CD4-positive, alpha-beta T cell treated with Interleukin-10 for 1 hour (primary cell): Measurements from ENCODE around the gene NCAM1.
"Not testable (repeated sequence)": the region's sequence is repeated elsewhere in the genome, so short reads cannot be mapped to it uniquely, and the experiment has no call there.

ENCODE experiments used
- DNase-seq: peaks from one replicate; pipeline ENCODE4 v3.0.0-alpha.2; 2020

Gene NCAM1

DNA sequence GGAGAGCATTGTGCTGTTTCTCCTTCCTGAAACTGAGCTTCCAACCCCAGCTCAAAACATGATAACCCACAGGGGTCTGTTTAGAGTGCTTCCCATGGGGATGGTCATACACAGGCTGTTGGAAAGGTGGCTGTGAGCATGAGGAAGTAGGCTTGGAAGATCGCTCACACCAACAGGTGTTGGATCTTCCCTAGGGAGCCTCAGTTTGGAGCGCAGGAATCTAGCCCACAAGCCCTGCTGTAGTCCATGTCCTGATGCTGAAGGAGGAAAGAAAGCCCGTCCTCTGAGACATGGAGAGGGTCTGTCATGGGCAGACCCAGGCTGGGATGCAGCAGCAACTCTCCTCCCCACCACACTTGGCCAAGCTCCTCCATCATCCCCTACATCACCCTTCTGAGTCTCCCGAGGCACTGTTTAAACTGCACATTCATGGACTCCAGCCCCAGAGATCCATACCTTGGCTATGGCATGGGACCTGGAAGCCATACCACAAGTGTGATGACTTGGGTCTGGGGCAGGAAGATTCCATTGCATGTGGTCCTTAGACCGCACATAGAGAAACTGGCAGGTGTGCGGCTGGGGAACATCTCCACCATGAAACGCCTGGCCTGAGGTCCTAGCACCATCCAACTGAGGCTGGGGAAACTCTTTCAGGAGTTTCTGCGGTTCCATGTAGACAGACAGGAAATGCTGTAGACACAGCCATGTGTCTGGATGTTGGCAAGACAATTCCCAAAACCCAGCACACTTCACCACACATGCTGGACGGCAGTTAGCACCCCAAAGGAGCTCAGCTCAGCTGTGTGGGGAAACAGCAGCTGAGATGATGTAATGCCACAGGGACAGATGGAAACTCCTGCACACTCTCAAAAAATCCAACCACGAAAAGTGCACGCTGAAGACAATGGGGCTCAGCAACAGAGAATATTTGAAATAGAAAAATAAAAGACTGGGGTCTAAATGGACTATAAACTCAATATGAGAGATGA is 325.6 kb downstream of the NCAM1 start:
- no peak for DNase-seq

DNA sequence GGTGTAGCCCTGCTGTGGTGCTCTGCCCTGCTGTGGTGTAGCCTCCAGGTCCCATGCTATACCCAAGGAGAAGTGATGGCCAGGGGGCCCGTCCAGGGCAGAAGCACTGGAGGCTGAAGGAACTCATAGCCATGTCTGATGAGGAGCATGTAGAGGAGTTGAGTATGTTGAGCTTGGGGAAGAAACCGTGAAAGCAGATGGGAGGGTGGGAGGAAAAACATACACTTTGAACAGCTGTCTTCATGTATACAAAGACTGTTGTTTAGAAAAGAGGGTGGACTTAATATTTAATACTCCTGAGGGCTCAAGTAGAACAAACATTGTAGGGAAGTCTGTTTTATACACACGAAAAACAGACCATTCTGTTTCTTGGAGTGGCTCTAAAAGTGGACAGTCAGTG is 326.6 kb downstream of the NCAM1 start:
- DNase-seq, result no peak

DNA sequence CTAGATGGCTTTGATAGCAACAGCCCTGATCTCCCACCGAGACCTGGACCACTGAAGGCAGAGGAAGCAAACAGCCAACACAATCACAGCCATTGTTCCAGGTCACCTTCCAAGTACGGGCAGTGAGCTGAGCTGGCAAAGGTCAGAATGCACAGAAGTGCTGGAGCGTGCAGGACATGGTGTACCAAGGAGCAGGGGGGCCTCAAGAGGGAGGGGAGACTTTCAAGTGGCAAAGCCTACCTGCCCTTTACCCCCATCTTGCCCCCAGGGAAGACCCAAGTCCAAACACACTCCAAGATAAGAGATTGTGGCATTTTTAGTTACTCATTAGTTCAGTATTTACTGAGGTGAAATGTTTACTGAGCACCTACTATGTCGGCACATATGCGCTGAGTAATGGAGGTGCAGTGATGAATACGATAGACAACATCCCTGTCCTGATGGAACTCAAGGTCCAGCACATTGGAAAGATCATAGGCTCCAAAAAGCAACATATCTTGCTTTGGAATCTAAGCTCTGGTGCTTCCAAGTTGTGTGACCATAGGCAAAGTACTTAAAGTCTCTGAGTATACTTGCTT is 327.2 kb downstream of the NCAM1 start:
- DNase-seq, result no peak

DNA sequence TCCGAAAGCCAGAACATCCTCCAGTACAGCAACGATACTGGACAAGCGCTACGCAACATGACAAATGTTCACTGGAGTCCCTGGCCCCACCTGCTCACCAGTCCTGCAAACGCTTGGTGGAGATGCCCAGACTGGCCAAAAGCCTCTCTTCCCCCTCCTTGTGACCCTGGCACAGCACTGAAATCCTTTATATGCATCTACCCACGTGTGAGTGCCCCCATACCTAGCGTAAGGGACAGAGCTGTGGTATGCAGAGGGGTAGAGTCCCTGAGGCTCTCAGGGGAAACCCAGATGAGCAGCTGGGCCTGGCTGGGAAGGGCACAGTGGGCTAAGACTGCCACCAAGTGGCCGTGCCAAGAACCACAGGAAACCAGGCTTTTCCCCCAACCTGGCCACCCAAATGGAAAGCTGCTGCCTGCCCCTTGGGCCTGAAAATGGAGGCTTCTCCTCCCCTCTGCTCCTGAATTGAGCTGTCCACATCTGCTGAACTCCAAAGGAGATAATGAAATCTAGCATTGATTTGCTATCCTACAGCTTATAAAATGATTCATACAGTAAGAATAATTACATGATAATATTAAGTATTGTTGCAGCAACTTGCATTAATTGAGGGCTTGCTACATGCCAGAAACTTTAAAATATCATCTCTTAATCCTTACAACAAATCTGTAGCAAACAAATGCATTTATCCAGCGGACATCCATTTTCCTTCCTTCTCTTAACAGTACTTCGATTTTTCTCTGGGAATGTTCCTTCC is 328.4 kb downstream of the NCAM1 start:
- DNase-seq, result peak; percentile 62

DNA sequence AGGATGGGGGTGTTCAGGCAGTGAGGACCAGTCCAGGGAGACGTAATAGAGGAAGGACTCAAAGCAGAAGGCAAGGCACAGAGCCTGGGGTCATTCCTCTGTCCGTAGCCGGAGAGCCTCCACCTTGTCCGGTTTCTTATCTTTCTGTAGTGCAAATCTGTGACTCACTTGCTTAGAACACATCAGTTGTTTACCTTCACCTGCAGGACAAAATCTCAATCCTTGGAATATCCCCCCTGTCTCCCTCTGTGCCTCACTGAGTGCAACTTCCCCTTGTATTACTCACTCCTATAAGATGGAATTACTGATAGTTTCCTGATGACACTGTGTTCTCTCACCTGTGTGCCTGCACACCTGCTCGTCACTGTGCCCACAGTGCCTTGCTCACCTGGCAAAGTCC is 332.7 kb downstream of the NCAM1 start:
- no peak for DNase-seq

DNA sequence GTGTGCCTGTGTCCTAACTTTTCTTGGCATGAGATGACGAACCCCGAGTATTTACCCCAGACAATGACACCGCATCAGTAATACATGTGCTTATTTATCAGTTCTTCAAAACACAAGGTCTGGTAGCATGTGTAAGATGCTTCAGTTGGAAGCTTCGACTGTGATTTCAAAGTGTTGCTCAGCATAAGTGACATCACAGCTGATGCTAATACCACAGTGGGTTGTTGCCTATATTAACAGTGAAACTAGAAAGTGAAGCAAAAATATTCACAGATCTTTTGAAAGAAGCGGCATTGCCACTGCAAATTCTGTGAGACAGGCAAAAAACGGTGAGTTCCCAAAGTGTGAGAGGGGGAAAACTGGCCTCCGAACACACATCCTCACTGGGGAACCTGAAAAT is 334.8 kb downstream of the NCAM1 start:
- DNase-seq, result no peak

DNA sequence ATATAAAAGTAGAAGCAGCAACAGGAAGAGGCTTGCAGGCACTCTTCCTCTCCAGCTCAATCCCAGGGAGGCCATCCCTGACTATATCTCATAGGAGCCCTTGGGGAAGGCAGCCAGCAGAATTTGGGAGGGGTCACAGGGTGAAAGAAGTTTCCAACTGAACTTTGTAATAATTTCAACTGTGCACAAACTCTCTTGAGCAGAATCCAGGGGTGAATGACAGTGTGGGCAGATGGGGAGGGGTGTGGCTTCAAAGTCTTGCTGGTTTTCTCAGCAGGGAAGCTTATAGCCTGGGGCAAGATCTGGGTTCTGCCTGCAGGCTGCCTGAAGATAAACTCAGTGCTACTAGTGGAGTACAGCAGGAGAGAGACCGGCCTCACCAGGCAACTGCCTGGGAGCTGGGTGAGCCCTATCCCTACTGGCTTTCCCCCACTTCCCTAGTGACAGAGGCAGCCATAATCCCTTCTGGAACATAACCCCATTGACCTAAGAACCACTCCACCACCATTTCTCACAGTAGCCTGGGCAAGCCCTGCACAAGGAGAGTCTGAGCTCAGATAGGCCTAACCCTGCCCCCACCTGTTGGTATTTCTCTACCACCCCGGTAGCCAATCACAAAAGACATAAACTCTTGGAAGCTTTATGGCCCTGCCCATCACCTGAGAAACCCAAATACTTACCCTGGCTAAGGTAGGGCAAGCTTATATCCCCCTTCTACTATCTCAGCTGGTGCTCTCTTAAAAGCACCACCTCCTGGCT is 335.4 kb downstream of the NCAM1 start:
- no peak for DNase-seq

DNA sequence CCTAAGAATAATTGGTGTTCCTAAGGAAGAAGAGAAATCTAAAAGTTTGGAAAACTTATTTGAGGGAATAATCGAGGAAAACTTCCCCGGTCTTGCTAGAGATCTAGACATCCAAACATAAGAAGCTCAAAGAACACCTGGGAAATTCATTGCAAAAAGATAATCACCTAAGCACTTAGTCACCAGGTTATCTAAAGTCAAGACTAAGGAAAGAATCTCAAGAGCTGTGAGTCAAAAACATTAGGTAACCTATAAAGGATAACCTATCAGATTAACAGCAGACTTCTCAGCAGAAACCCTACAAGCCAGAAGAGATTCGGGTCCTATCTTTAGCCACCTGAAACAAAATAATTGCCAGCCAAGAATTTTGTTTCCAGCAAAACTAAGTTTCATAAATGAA is 337.3 kb downstream of the NCAM1 start:
- not testable (repeated sequence) for DNase-seq

DNA sequence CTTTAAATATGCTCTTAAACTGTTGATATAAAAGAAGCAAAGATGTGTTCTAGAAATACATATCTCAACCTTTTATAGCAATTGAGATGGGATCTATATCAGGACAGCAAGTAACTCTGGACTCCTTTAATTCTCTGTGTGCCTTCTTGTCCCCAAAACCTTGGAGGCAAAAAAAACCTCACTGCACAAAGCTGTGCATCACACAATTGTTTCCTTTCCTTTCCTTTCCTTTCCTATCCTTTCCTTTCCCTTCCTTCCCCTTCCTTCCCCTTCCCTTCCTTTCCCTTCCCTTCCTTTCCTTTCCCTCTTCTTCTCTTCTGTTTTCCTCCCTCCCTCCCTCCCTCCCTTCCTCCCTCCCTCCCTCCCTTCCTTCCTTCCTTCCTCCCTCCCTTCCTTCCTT is 343.7 kb downstream of the NCAM1 start:
- DNase-seq, result no peak

DNA sequence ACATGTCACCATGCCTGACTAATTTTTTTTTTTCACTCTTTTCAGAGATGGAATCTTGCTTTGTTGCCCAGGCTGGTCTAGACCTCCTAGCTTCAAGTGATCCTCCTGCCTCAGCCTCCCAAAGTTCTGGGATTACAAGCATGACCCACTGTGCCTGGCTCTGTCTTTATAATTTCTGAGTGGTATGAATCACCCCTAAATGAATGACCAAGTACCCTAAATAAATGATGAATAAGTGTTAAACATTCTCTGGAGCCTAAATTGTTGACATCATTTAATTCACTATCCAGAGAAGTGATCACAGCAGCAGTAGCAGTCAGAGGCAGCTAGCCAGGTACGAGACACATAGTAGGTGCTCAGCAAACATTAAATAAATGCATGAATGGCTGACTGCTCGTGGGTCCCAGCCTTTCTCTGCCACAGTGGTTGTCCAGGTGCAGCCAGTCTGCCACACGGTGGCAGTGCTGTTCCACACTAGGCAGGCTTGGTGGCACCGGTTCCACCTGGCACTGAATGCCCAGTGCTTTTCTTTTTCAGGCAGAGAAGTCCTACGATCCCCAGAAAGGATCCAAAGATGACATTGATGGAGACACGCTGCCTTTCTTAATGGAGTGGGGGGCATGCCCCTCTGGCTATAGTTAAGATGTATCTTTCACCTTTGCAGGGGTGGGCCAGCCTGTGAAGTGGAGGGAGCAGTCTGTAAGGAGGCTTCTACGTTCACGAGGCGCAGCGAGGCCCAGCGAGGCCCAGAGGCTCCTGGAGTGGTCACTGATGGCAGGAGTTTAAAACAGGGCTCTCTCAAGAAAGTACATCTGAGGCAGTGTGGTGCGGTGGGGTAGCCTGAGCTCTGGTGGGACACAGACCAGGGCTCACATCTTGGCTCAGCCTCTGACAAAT is 344.5 kb downstream of the NCAM1 start:
- DNase-seq, result peak; percentile 72

DNA sequence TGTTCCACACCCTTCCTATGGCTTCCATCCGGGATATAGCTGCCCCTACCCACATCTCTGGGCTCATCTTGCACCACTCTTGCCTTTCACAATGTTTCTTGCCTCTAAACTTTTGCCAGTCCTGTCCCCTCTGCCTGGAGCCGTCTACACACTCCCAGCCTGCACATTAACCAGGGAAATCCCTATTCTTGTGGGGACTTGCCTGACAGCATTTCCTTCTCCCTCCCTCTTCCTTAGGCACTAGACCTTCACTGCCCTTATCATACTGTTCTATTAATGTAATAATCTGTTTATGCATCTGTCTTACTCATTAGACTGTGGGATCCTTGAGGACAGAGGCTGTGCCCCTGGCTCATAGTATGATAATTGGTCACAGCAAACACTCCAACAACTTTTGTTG is 347.4 kb downstream of the NCAM1 start:
- no peak for DNase-seq

DNA sequence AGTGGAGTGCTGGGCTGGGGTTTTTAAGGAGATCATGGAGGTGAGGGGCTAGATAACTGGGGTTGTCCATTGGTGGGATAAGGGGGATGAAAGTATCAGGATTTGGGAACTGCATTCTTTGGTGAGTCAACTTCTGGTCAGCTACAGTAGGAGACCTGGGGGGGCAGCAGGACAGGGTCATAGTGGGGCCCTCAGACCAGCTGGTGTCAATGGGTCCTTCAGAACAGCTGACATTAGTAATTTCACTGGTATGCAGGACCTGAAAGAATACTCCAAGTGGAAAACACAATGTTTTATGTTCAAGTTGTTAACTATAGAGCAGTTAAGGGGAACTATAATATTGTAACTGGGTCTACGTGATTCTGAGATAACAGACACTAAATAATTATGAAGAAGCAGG is 350.3 kb downstream of the NCAM1 start:
- no peak for DNase-seq

DNA sequence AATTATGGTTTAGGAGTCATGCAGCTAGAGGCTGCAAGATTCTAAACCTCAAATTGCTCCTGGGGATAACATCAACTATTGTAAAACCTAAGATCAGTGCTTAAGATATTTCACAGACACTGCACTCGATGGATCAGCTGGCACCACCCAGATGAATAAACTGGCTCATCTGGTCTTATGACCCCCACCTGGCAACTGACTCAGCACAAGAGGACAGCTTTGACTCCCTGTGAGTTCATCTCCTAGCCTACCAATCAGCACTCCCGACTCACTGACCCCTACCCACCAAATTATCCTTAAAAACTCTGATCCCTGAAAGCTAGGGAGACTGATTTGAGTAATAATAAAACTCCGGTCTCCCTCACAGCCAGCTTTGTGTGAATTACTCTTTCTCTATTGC is 352.4 kb downstream of the NCAM1 start:
- no peak for DNase-seq

DNA sequence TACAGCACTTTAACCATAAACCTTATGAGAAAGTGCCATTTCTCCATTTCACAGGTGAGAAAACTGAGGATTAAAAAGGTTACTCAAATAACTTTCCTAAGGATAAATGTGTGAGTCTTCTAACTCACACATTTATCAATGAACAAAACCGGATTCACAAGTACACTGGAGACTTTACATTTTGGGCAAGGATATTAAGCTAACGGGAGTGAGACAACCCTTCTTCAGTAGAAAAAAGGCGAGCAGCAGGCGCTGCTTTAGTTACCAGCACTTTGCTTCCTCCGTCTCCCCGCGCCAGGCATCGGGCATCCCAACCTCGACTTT is 352.8 kb downstream of the NCAM1 start:
- DNase-seq, result no peak

DNA sequence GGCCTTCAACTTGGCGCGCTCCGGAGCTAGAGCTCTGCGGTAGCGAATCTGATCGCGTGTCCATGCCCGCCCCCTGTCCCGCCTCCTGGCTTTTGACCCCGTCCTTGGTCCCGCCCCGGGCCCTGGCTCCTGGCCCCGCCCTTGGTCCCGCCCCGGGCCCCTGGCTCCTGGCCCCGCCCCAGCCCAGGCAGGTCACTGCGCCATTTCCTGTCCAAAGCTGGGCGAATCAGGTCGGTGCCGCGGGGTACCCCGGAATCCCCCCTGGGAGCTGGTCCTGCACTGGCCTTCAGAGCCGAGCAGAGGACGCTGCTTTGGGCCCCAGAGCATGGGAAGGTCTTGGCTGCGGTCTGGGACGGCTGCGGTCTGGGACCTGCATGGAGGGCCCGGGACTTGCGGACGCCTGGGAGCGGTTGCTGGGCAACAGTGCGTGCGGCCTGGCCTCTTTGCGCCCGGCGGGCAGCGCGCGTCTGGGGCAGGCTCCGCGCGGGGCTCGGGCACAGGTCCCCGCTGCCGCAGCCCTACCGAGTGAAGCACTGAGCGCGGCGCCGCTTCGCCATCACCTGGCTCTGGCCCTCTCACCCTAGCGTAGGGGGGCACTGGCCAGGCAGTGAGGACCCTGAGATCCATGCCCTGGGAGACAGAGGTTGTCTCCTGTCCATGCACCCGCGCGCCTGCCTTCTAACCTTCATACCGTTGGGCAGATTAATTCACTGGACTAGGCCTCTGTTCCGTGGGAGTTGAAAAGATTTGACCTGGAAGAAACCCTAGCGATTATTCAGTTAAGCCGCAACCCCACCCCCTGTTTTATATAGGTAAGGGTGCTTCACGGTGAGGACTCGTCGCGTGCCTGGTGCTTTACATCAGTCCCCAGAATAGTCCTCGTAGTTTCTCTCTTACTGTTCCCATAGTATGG is 353.4 kb downstream of the NCAM1 start, which contains the start of gene TTC12:
Gene TTC12, plus strand, starts transcription at position 195 of the 913 bp plus-strand sequence. CDS start 1,675 bp downstream, outside the sequence.
- peak; percentile 94 for DNase-seq

DNA sequence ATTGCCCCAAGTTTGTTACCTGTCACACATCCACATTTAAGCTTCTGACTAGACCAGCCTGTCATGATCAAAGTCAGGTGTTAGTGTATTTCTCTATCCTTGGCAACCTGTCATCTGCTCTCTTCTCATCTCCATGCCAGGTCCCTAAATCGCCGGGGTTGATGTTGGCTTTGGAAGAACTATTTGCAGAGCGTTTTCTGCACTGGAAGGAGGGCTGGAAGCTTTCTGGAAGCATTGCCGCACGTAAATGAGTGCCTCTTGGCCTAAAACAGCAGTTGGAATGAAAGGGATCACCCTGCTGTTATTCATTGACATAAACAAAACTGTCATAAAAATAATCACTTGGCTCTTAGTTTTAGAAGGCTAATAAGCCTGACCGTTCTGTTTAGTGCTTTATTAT is 354.6 kb downstream of the NCAM1 start:
- no peak for DNase-seq

DNA sequence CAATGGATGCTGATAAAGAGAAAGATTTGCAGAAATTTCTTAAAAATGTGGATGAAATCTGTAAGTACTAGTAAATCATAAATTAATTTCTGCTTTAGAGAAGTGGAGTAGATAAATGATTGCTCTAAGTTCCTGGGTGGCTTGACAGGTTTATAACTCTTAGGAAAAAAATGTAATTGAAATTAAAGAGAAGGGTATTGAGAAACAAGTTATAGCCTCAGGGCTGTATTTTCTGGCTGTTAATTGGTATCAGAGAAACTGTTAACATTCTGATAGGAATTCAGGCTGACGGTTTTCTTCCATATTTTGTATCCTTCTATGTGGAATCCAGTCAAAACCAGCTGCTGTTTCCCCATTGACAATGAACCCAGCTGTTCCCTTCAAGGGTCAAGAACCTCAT is 355.0 kb downstream of the NCAM1 start:
- DNase-seq, result no peak

DNA sequence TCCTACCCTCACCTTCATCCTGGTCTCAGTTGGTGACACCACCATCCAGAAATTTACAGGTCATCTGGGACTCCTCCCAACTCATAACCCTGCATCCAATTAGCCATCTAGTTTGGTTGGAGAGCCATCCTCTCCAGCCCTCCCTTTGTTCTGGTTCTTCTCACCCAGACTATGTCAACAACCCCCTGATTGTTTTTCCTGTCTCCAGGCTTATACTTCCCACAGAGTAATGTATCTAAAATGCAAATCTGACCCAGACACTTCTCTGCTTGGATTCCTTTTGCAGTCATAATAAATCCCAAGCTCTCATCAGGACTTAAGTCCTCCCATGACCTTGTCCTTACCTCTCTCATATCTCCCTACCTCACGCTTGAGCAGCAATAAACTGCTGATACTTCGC is 356.1 kb downstream of the NCAM1 start:
- DNase-seq, result no peak

DNA sequence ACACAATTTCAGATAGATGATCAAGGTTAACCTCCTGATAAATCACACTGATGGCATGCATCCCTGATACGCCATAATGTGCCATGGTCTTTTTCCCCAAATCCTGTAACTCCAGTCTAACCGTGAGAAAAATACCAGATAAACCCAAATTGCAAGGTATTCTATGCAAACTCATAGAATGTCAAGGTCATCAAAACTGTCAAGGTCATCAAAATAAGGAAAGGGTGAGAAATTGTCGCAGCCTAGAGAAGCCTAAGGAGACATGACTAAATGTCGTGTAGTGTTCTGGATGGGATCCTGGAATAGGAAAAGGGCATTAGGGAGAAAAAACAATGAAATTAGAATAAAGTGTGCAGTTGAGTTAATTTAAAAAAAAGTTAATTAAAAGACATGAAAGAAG is 357.9 kb downstream of the NCAM1 start:
- no peak for DNase-seq

DNA sequence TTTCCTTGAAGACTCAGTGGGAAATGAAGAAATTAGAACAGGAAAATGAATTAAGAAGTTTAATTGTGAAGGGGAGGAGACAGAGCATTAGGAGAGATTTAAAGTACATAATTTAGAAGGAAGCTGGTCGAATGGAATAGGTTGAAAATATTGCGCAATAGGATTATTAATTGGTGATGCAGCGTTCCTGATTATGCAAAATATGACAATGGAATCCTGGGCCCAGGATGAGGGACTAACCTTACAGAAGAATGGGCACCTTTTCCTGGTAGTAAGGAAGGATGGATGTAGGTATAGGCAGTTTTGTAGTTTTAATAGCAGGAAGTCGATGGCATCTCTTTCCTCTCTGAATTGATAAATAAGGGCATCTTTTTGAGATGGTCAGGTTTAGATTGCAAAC is 360.9 kb downstream of the NCAM1 start:
- DNase-seq, result no peak

DNA sequence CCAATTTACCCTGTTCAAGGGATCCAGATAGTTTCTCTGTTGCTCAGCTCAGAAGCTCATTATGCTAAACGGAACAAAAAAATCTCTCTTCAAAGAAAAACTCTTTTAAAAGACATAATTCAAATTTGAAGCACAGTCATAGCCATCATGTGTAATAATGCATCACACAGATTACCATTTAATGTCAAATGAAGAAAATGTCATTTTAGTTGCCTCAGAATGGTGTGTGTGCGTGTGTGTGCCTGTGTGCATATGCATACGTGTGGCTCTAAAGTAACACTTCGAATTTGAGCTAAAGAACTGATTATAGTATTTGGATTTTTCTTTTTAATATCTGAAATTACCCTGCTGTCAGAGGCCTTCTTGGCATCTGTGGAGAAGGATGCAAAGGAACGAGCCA is 363.0 kb downstream of the NCAM1 start:
- no peak for DNase-seq
